HG03575 (cell line): ENCODE measurements around the gene SEMA4D.
A peak's percentile ranks its signal among the peaks of the same experiment; 100 is the strongest.

Source experiments
- ATAC-seq: cut with Tn5 transposase; IDR thresholded peaks from one replicate; pipeline ENCODE4 v1.9.1; 2021; ENCODE audit not compliant: unreplicated experiment, insufficient number of reproducible peaks, low FRiP score; ENCODE audit errors: extremely low read depth

SEMA4D gene

GRCh38 chr9:89440548-89440947 lies 57.4 kb downstream of the SEMA4D start:
- ATAC-seq: no peak

GRCh38 chr9:89440046-89440445 lies 57.9 kb downstream of the SEMA4D start:
- ATAC-seq: no peak

GRCh38 chr9:89439571-89439970 lies 58.3 kb downstream of the SEMA4D start:
- no peak for ATAC-seq

DNA sequence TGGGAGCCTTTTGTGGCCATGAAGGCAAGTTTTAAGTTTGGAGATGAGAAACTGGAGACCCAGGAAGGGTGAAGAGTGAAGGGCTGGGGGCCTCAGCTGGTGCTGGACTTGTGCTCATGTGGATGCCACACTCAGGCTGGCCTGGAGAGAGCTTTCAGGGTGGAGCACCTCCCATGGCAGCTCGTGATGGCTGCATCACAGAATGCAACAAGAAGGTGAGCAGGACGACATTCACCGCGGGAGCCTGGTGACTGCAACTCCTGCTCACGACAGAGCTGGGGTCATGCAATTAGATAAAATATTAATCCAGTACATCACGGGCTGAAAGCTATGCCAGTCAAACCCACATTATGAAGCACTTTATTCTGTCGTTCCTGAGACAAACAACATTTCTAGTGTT lies 59.7 kb downstream of the SEMA4D start:
- ATAC-seq: no peak

GRCh38 chr9:89437772-89438171 lies 60.1 kb downstream of the SEMA4D start:
- no peak for ATAC-seq

- ATAC-seq: no peak
Observed at GRCh38 chr9:89436963-89437625, 60.8 kb downstream of the SEMA4D start.

DNA sequence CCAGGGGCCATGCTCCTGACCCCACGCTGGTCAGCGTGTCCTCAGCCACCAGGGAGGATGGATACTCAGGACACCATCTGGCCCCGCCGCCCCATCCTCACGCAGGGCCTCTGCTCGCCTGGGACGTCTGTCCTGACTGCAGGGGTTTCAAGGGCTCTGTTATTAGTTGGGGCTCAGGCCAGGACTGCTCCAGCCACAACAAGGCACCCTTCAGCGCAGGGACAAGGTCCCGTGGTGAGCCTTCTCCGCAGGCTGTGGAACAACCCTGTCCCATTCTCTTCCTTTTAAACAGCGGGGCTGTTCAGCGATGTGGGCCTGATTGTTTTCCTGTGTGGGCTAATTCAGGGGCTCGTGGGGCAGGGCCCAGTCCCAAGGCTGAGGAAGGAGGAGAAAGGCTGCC lies 61.6 kb downstream of the SEMA4D start:
- ATAC-seq: no peak

DNA sequence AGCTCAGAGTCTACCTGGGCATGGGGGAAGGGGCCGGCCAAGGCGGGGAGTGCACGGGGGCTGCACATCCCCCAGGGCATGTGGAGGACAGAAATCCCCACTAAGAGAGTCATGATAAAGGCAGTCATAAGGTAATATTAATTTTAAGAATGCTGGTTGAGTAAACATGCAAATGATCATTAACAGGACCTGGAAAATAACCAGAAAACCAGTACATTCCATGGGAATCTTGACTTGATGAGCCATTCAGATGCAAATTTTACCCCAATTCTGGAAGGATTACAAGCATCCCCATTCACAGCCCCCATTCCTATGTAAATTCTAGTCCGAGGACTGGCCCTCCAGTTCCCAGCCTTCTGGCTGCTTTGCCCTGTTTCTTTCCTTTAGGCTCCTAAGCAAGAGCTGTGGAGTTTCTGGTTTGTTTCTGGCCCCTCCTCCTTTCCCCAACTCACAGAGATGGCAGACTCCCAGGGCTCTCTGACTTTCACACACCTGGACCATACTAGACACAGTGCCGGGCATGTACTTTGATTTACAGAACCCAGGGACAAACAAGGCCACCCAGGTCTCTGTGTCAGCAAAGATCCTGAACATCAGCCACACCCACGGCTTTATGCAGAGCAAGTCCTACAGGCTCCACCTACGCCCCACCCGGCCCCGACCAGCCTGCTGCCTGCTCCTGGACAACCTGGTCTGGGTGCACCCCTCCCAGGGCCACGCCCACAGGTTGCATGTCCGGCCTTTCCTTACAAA lies 62.7 kb downstream of the SEMA4D start:
- no peak for ATAC-seq

DNA sequence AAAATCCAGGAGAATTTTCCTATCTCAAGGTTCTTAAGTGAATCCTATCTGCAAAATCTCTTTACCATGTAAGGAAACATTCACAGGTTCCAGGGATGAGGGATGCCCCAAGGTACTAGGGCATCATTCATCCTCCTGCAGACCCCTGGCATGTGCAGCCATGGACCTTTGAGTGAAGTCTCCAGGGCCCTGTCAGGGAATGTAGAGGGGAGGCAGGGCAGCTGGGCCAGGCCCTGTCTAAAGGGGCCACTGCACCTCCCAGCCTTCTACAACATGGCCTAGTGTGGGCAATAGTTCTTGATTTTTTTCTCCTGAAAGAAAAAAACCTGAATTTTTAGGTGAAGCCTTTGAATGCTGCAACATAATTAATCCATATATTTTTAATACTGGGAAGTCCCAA lies 63.3 kb downstream of the SEMA4D start:
- ATAC-seq: no peak

- ATAC-seq: no peak
Observed at GRCh38 chr9:89433826-89434225, 64.1 kb downstream of the SEMA4D start.

DNA sequence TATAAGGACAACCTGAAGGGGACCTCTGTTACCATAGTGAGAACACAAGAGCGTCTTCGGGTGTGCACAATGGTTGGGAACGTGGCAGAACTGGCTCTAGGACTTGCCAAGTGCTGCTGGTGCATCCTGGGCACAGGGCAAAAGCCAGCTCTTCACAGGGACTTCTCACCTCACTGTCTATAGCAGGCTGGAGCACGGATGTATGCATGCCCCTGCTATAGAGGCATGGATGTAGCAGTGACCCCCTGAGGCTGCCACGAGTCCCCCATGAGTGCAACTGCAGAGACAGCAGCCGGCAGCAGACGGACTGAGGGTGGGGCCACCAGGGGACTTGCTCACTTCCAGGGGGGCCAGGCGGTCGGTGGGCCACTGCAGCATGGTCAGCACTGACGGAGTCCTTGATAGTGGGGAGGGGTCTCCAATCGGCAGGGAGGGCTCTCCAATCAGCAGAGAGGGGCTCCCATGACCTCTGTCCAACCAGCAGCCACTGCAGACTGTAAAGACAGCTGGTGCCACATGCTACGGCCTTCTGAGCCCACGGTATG lies 64.9 kb downstream of the SEMA4D start:
- ATAC-seq: no peak

GRCh38 chr9:89431930-89432725 lies 65.8 kb downstream of the SEMA4D start:
- no peak for ATAC-seq

DNA sequence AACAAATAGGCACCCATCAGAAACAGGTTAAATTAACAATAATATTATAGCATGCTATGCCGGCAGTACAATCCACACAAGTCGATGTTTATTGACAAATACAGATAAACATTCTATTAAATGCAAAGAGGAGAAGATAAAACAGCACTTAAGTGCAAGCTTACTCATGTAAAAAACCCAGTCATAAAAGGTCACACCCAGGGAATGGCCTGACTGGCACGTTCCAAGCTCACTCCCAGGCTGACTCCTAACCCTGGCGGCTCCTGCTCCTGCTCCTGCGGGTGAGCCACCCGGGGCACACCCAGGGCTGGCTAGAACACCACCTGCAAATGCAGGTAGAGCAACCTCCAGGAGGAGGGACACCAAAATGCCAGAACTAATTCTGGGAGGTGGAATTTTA lies 66.9 kb downstream of the SEMA4D start:
- no peak for ATAC-seq

GRCh38 chr9:89428901-89429890 lies 68.7 kb downstream of the SEMA4D start:
- ATAC-seq: no peak

GRCh38 chr9:89428222-89428761 lies 69.6 kb downstream of the SEMA4D start:
- no peak for ATAC-seq

DNA sequence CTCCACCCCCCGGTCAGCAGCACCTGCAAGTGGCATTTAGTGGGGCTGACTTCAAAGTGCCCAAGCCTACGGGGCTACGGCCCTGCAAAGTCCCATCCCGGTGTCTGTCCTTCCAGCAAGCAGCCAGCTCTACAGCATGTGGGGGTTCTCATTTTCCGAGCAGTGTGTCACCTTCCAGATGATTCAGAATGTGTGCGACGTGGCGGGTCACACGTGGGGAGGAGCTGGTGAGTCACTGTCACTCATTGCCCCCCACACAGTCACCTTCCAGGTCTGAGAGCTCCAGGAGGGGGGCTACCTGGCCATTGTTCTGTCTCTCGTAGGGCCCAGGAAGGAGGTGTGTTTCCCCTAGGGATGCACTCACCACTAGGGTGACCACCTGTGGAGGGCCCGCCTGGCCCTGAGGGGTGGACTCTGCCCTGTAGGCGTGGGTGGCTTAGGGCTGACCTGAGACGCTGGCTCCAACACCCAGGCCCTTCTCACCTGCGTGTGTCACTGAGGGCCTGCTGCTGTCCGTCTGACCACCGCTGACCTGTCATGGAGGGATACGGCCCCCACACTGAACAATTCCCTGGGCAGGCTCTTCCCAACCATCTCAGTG lies 70.2 kb downstream of the SEMA4D start:
- no peak for ATAC-seq

- ATAC-seq: peak; percentile 66
Observed at GRCh38 chr9:89426384-89426961, 71.4 kb downstream of the SEMA4D start.
